Measurements from ENCODE around the gene CRKL. TPM values are rescaled to one million over a fixed set of nuclear protein-coding genes. Genes with fewer than 3 reads are reported as not detected.

Gene CRKL
- total RNA-seq, 1 donor from 2014 or later, result 46.1 TPM

- DNase-seq (ENCODE audit: low spot score), result no peak
These were observed 77.7 kb downstream of the CRKL start for GRCh38 chr22:20994902-20995241.

GRCh38 chr22:20995329-20996030 is 78.3 kb downstream of the CRKL start:
- DNase-seq (ENCODE audit: low spot score), result no peak

GRCh38 chr22:20996031-20996410 is 78.8 kb downstream of the CRKL start:
- no peak for DNase-seq (ENCODE audit: low spot score)

- no peak for DNase-seq (ENCODE audit: low spot score)
These were observed 79.7 kb downstream of the CRKL start for GRCh38 chr22:20996598-20997535.

DNA sequence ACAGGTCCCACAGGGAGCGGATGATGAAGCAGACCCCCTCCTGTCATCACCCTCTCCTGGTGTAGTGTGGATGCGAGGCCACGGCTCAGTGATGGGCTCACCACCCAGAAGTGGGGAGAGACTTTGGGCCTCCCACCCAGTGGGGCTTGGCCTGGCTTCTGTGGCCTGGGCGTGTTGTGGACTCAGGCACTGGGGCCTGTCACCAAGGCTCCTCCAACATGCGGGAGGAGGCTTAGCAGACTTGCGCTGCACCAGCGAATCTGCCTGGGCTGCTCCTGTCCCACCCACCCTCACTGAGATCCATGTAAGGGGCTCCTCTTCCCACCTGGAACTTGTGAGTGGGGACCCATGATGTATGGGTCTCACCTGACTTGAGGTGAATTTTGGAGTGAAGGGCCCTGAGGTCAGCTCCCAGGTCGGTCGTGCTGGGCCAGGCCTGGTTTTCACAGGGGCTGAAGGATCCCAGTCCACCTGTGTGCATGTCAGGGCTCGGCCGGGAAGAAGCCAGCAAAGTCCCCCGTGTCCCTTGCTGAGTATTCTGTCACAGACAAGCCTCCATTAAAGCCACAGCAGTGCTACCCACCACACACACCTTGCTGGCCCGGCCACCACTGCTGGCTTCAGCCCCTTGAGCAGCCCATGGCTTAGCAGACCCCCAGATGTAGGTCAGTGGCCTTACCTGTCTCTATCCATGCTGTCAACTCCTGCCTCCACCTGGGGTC is 80.5 kb downstream of the CRKL start:
- no peak for DNase-seq (ENCODE audit: low spot score)

- DNase-seq (ENCODE audit: low spot score), result no peak
These were observed 81.5 kb downstream of the CRKL start for GRCh38 chr22:20998411-20999336.

GRCh38 chr22:20999350-21000206 is 82.4 kb downstream of the CRKL start:
- DNase-seq (ENCODE audit: low spot score), result no peak

GRCh38 chr22:21000207-21000986 is 83.2 kb downstream of the CRKL start:
- DNase-seq (ENCODE audit: low spot score), result no peak

DNA sequence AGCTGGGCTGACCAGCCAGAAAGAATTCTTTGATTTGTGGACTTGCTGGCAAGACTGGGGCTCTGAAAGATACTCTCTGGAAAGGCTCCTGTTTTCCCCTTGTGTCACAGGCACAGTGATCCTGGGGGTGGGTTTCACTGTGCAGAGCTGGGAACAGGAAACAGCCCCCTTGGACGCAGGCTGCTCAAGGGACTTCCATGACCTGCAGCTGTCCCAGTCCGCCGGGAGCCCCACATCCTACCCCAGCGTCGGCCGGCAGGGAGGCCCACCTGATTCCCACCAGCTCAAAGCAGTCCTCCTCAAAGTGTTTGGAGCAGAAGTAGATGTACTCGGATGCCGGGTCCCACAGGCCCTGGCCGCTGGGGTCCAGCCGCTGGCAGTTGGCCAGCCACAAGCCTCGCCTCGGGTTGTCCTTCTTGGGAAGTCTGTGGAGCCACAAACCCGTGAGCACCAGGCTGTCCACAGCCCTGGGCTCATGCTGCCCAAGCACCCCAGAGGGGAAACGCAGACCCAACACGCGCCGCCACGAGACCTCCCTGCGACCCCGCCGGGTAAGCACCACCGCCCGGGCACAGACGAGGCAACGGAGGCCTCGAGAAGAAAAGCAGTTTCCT is 83.9 kb downstream of the CRKL start:
- no peak for DNase-seq (ENCODE audit: low spot score)

- DNase-seq (ENCODE audit: low spot score), result peak; percentile 100
These were observed 84.6 kb downstream of the CRKL start, which contains the start of gene THAP7 for GRCh38 chr22:21001601-21002325. Gene THAP7, minus strand, starts transcription at chr22:21002118. Its CDS starts 207 bp downstream, at chr22:21001911.

Other genes with a start within 250 kb of the CRKL start
- gene SERPIND1, start 143.3 kb upstream of the CRKL start, total RNA-seq, result 0.35 TPM
- 79.1 TPM for gene PI4KA, start 58.6 kb upstream of the CRKL start, total RNA-seq
- gene SNAP29, start 58.4 kb upstream of the CRKL start, total RNA-seq, result 30.8 TPM
- gene AIFM3, start 49.8 kb downstream of the CRKL start, total RNA-seq, result 2.1 TPM
- 70.8 TPM for gene LZTR1, start 64.9 kb downstream of the CRKL start, total RNA-seq
- 15.5 TPM for gene THAP7, start 84.7 kb downstream of the CRKL start, total RNA-seq
- 1.2 TPM for gene P2RX6, start 97.8 kb downstream of the CRKL start, total RNA-seq
- gene SLC7A4, start 115.2 kb downstream of the CRKL start, total RNA-seq, result 7.6 TPM
- gene LRRC74B, start 128.5 kb downstream of the CRKL start, total RNA-seq, result not detected